ENCODE data around the gene CIITA. TPM values are rescaled to one million over a fixed set of nuclear protein-coding genes. Genes with fewer than 3 reads are reported as not detected.

CIITA gene
- total and polyA plus RNA-seq, 8 donors, result under 0.01 to 67.1 (median 12.8) TPM

DNA sequence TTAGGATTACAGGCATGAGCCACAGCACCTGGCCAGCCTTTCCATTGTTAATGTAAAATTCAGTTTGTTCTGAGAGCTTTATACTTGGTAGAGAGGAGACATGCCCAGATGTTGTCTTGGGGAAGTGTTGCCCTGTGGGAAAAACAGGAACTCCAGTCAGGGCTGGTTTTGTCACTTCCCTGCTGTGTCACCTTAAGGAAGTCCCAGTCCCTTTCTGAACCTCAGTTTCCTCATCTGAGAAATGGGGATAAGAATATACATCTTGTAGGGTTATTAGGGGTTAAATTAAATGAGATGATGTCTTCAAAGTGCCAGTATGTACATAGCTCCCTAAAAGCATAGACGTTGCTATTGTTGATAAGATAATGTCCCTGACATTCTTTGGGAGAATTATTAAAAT is 92.6 kb downstream of the CIITA start:
- H3K4me1 ChIP-seq, result peaks cover 11 to 24% (median 13%) of the 10 kb centered on the region in 4 donors
- TF ChIP-seq EP300 (IDR thresholded peaks at IDR 0.05) (no peak), POLR2AphosphoS5 (IDR thresholded peaks at IDR 0.05) (no peak), POLR2A (IDR thresholded peaks at IDR 0.05) (no peak)
- TF ChIP-seq, protein P1, sequence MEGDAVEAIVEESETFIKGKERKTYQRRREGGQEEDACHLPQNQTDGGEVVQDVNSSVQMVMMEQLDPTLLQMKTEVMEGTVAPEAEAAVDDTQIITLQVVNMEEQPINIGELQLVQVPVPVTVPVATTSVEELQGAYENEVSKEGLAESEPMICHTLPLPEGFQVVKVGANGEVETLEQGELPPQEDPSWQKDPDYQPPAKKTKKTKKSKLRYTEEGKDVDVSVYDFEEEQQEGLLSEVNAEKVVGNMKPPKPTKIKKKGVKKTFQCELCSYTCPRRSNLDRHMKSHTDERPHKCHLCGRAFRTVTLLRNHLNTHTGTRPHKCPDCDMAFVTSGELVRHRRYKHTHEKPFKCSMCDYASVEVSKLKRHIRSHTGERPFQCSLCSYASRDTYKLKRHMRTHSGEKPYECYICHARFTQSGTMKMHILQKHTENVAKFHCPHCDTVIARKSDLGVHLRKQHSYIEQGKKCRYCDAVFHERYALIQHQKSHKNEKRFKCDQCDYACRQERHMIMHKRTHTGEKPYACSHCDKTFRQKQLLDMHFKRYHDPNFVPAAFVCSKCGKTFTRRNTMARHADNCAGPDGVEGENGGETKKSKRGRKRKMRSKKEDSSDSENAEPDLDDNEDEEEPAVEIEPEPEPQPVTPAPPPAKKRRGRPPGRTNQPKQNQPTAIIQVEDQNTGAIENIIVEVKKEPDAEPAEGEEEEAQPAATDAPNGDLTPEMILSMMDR (IDR thresholded peaks at IDR 0.05), result no peak
- 24 to 52% (median 38%) methylated on average over 1 of the region's 1 CpG for WGBS, 5 donors
- no peak for DNase-seq
- no peak overlapping the region for H3K27ac ChIP-seq
- H3K4me3 ChIP-seq, result no peak overlapping the region
- H3K36me3 ChIP-seq, result peaks cover 2 to 69% (median 56%) of the 10 kb centered on the region in 4 donors
- H3K27me3 ChIP-seq, result no peaks in the 10 kb centered on the region
- no peaks in the 10 kb centered on the region for H3K9me3 ChIP-seq
- intact Hi-C loops (cut with DNase I; ENCODE audit: low total_unique reads), result loop anchor here (5.0 kb wide), 2 partner anchors 288 to 383 kb away; partner anchors contain the start of gene SOCS1

DNA sequence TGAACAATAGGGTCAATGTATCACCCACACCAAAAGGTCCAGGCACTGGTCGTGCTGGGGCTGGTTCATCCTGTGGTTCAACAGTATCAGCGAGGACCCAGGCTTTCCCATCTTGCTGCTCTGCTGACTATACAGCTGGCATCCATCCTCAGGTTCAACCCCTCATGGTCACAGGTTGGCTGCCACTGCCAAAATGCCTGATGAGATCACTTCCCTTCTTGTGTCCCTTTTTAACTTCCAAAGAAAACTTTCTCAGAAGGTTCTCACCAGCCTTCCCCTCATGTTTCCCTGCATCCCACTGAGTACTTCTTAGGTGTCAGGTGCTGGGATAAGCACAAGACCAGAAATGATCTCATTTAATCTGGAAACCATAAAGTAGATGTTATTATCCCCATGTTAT is 93.1 kb downstream of the CIITA start:
- H3K9me3 ChIP-seq, result no peaks in the 10 kb centered on the region
- TF ChIP-seq, protein P1 (IDR thresholded peaks at IDR 0.05), result no peak
- TF ChIP-seq POLR2AphosphoS5 (IDR thresholded peaks at IDR 0.05) (no peak), EP300 (IDR thresholded peaks at IDR 0.05) (no peak), POLR2A (IDR thresholded peaks at IDR 0.05) (no peak)
- no peak for DNase-seq
- no peaks in the 10 kb centered on the region for H3K27me3 ChIP-seq
- no peak overlapping the region for H3K4me3 ChIP-seq
- WGBS, 5 donors, result 71 to 85% (median 74%) methylated on average over 2 of the region's 2 CpGs
- peaks cover 8 to 22% (median 12%) of the 10 kb centered on the region in 4 donors for H3K4me1 ChIP-seq
- intact Hi-C loops (cut with DNase I; ENCODE audit: low total_unique reads), result loop anchor here (5.0 kb wide), 1 partner anchor 287 kb away; the partner anchor contains the start of gene SOCS1
- H3K27ac ChIP-seq, result no peak overlapping the region
- H3K36me3 ChIP-seq, result peaks cover 7 to 72% (median 61%) of the 10 kb centered on the region in 4 donors

DNA sequence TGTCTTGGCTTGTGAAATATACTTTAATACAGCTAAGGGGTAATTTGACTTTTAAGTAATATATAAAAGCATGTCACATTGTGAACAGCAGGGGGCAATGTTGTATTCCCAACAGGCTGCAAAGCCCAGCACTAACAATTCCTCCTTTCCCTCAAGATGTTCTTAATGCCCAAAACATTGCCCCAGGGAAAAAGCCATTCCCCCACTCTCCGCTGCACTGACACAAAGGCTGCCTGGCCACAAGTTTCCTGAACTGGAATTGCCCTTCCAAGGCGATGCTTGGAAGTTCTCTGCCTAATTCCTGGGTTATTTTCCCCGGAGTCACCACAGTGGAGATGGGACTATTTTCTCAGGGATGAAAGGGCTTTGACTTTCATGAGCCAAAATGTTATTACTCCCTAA is 94.6 kb downstream of the CIITA start:
- H3K27ac ChIP-seq, result peak overlapping the region in 2 of 5 donors; percentile 15 to 35
- peaks cover 8 to 22% (median 12%) of the 10 kb centered on the region in 4 donors for H3K4me1 ChIP-seq
- TF ChIP-seq, protein P1 (IDR thresholded peaks at IDR 0.05), result peak in 5 of 7 experiments; percentile 56 to 85 (median 76)
- TF ChIP-seq EP300 (IDR thresholded peaks at IDR 0.05) (no peak), POLR2AphosphoS5 (IDR thresholded peaks at IDR 0.05) (peak in 1 of 3 donors; percentile 43)
- peaks cover 9 to 73% (median 66%) of the 10 kb centered on the region in 4 donors for H3K36me3 ChIP-seq
- H3K9me3 ChIP-seq, result no peaks in the 10 kb centered on the region
- WGBS, 5 donors, result 37 to 52% (median 49%) methylated on average over 3 of the region's 3 CpGs
- peak in 1 of 2 donors; percentile 91 for DNase-seq
- intact Hi-C loops (cut with DNase I; ENCODE audit: low total_unique reads), result loop anchor here (5.0 kb wide), 1 partner anchor 286 kb away; the partner anchor contains the start of gene SOCS1
- H3K4me3 ChIP-seq, result no peak overlapping the region
- no peaks in the 10 kb centered on the region for H3K27me3 ChIP-seq

DNA sequence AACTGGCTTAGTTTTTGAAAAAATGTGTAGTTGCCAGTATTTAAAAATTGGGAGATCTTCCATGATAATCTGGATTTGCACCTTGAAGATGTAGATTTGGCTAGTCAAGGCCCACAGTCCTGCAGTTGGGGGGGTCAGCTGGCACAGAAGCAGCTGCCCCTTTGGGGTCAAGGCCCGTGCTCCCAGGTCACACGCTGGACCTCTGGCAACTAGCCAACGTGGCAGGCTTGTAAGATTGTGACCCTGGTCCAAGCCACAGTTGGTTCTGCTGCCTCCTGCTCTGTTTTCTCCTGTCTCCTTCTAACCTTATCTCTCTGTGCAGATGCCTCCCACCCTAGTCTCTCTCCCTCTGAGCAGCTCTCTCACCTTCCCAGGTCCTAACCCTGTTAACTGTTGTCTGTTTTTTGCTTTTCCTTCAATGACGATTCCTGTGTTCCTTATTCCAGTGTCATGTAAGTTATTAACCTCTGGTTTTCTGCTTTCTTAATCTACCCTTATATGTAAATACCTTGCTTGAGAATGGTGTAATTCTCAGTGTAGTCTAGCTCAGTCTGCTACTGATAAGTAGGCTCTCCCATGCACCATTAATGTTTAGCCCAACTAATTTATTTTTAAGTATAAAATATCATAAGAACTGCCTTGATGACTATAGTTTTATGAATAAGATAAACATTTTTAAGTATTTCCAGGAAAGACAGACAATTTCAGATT is 95.3 kb downstream of the CIITA start:
- 50 to 63% (median 59%) methylated on average over 4 of the region's 4 CpGs for WGBS, 5 donors
- peaks cover 8 to 22% (median 12%) of the 10 kb centered on the region in 4 donors for H3K4me1 ChIP-seq
- no peaks in the 10 kb centered on the region for H3K9me3 ChIP-seq
- H3K27me3 ChIP-seq, result no peaks in the 10 kb centered on the region
- no peak overlapping the region for H3K4me3 ChIP-seq
- peak overlapping the region in 1 of 5 donors; percentile 15 for H3K27ac ChIP-seq
- peaks cover 12 to 73% (median 65%) of the 10 kb centered on the region in 4 donors for H3K36me3 ChIP-seq
- DNase-seq, result peak in 1 of 2 donors; percentile 46
- TF ChIP-seq POLR2AphosphoS5 (IDR thresholded peaks at IDR 0.05) (no peak), POLR2A (IDR thresholded peaks at IDR 0.05) (no peak), EP300 (IDR thresholded peaks at IDR 0.05) (no peak)
- TF ChIP-seq, protein P1 (IDR thresholded peaks at IDR 0.05), result no peak
- intact Hi-C loops (cut with DNase I; ENCODE audit: low total_unique reads), result loop anchor here (5.0 kb wide), 1 partner anchor 285 kb away; the partner anchor contains the start of gene SOCS1

Measured in stomach (tissue), 9 donors.